ENCODE results near the gene TMEM231. TPM values are rescaled to one million over a fixed set of nuclear protein-coding genes. Genes with fewer than 3 reads are reported as not detected.

Gene TMEM231
- total and polyA plus RNA-seq, 2 donors from 2014 or later = 8.6 to 13.7 TPM

- DNase-seq = peak in 4 of 5 donors; percentile 19 to 53 (median 50)
- TF ChIP-seq, protein P1, sequence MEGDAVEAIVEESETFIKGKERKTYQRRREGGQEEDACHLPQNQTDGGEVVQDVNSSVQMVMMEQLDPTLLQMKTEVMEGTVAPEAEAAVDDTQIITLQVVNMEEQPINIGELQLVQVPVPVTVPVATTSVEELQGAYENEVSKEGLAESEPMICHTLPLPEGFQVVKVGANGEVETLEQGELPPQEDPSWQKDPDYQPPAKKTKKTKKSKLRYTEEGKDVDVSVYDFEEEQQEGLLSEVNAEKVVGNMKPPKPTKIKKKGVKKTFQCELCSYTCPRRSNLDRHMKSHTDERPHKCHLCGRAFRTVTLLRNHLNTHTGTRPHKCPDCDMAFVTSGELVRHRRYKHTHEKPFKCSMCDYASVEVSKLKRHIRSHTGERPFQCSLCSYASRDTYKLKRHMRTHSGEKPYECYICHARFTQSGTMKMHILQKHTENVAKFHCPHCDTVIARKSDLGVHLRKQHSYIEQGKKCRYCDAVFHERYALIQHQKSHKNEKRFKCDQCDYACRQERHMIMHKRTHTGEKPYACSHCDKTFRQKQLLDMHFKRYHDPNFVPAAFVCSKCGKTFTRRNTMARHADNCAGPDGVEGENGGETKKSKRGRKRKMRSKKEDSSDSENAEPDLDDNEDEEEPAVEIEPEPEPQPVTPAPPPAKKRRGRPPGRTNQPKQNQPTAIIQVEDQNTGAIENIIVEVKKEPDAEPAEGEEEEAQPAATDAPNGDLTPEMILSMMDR (IDR thresholded peaks at IDR 0.05; ENCODE audit: borderline replicate concordance, extremely low read depth, insufficient read depth) = no peak
- Histone ChIP-seq H3K4me3 (ENCODE audit: low read length in 3 of 3) (no peak overlapping the region), H3K27ac (ENCODE audit: low read depth in 2 of 2, low read length in 2 of 2) (no peak overlapping the region), H3K9ac (ENCODE audit: low read length in 3 of 3) (no peak overlapping the region), H3K4me1 (ENCODE audit: control insufficient read depth in 2 of 3, insufficient read depth in 2 of 3, low read depth in 1 of 3, low read length in 3 of 3) (peaks cover 0 to 4% (median 0%) of the 10 kb centered on the region in 3 donors), H3K9me3 (ENCODE audit: control insufficient read depth in 2 of 3, insufficient read depth in 1 of 3, low read length in 3 of 3) (no peaks in the 10 kb centered on the region), H3K27me3 (ENCODE audit: control insufficient read depth, insufficient read depth, low read length) (no peaks in the 10 kb centered on the region), H3K36me3 (ENCODE audit: control insufficient read depth in 2 of 3, insufficient read depth in 3 of 3, low read length in 3 of 3) (no peaks in the 10 kb centered on the region)
- intact Hi-C loops (cut with DNase I) = no loop called here
- no peak for FAIRE-seq
Observed at GRCh38 chr16:75559564-75560372, 3.7 kb upstream of the TMEM231 start.

- Histone ChIP-seq H3K9ac (ENCODE audit: low read length in 3 of 3) (no peak overlapping the region), H3K9me3 (ENCODE audit: control insufficient read depth in 2 of 3, insufficient read depth in 1 of 3, low read length in 3 of 3) (no peaks in the 10 kb centered on the region), H3K36me3 (ENCODE audit: control insufficient read depth in 2 of 3, insufficient read depth in 3 of 3, low read length in 3 of 3) (no peaks in the 10 kb centered on the region), H3K27me3 (ENCODE audit: control insufficient read depth, insufficient read depth, low read length) (no peaks in the 10 kb centered on the region), H3K4me1 (ENCODE audit: control insufficient read depth in 2 of 3, insufficient read depth in 2 of 3, low read depth in 1 of 3, low read length in 3 of 3) (peaks cover 0 to 4% (median 0%) of the 10 kb centered on the region in 3 donors), H3K27ac (ENCODE audit: low read depth in 2 of 2, low read length in 2 of 2) (no peak overlapping the region), H3K4me3 (ENCODE audit: low read length in 3 of 3) (no peak overlapping the region)
- FAIRE-seq = no peak
- intact Hi-C loops (cut with DNase I) = no loop called here
- DNase-seq = peak in 1 of 5 donors; percentile 6
- TF ChIP-seq, protein P1 (IDR thresholded peaks at IDR 0.05; ENCODE audit: borderline replicate concordance, extremely low read depth, insufficient read depth) = no peak
Observed at GRCh38 chr16:75558846-75559401, 2.9 kb upstream of the TMEM231 start.

- H3K9me3 ChIP-seq (ENCODE audit: control insufficient read depth in 2 of 3, insufficient read depth in 1 of 3, low read length in 3 of 3) = no peaks in the 10 kb centered on the region
- H3K27me3 ChIP-seq (ENCODE audit: control insufficient read depth, insufficient read depth, low read length) = no peaks in the 10 kb centered on the region
- H3K4me3 ChIP-seq (ENCODE audit: low read length in 3 of 3) = peak overlapping the region; percentile 35 to 78 (median 71)
- intact Hi-C loops (cut with DNase I) = no loop called here
- no peaks in the 10 kb centered on the region for H3K36me3 ChIP-seq (ENCODE audit: control insufficient read depth in 2 of 3, insufficient read depth in 3 of 3, low read length in 3 of 3)
- peak overlapping the region; percentile 4 to 27 (median 25) for H3K9ac ChIP-seq (ENCODE audit: low read length in 3 of 3)
- H3K27ac ChIP-seq (ENCODE audit: low read depth in 2 of 2, low read length in 2 of 2) = peak overlapping the region in 1 of 2 donors; percentile 87
- FAIRE-seq = no peak
- H3K4me1 ChIP-seq (ENCODE audit: control insufficient read depth in 2 of 3, insufficient read depth in 2 of 3, low read depth in 1 of 3, low read length in 3 of 3) = peaks cover 0 to 4% (median 0%) of the 10 kb centered on the region in 3 donors
- TF ChIP-seq, protein P1 (IDR thresholded peaks at IDR 0.05; ENCODE audit: borderline replicate concordance, extremely low read depth, insufficient read depth) = no peak
- peak in 1 of 5 donors; percentile 53 for DNase-seq
Observed at GRCh38 chr16:75556431-75556950, 439 bp upstream of the TMEM231 start.

Data from kidney (tissue), 14 donors.